ENCODE data around the gene GNG5. TPM values are rescaled to one million over a fixed set of nuclear protein-coding genes. Genes with fewer than 3 reads are reported as not detected.
A peak's percentile ranks its signal among the peaks of the same experiment; 100 is the strongest.

The GNG5 gene
- total RNA-seq, 1 donor from 2014 or later: 95.3 TPM

- DNase-seq (ENCODE audit: extremely low spot score in 2 of 2): no peak
- intact Hi-C loops (cut with DNase I): loop anchor here (10.0 kb wide), 1 partner anchor 750 kb away; the partner anchor contains the start of gene C1orf52
- peak overlapping the region; percentile 62 to 90 for H3K4me3 ChIP-seq
- H3K27me3 ChIP-seq: no peaks in the 10 kb centered on the region
- H3K4me1 ChIP-seq: peaks cover 37% of the 10 kb centered on the region
- peak overlapping the region; percentile 95 for H3K27ac ChIP-seq
- H3K9me3 ChIP-seq: no peaks in the 10 kb centered on the region
- no peaks in the 10 kb centered on the region for H3K36me3 ChIP-seq
- TF ChIP-seq, protein P1, sequence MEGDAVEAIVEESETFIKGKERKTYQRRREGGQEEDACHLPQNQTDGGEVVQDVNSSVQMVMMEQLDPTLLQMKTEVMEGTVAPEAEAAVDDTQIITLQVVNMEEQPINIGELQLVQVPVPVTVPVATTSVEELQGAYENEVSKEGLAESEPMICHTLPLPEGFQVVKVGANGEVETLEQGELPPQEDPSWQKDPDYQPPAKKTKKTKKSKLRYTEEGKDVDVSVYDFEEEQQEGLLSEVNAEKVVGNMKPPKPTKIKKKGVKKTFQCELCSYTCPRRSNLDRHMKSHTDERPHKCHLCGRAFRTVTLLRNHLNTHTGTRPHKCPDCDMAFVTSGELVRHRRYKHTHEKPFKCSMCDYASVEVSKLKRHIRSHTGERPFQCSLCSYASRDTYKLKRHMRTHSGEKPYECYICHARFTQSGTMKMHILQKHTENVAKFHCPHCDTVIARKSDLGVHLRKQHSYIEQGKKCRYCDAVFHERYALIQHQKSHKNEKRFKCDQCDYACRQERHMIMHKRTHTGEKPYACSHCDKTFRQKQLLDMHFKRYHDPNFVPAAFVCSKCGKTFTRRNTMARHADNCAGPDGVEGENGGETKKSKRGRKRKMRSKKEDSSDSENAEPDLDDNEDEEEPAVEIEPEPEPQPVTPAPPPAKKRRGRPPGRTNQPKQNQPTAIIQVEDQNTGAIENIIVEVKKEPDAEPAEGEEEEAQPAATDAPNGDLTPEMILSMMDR (IDR thresholded peaks at IDR 0.05): no peak
- TF ChIP-seq POLR2AphosphoS5 (IDR thresholded peaks at IDR 0.05; ENCODE audit: insufficient read depth in 1 of 2, low read depth in 1 of 2) (no peak), POLR2A (IDR thresholded peaks at IDR 0.05) (no peak)
These were observed 1.5 kb downstream of the GNG5 start for GRCh38 chr1:84504580-84505492.

DNA sequence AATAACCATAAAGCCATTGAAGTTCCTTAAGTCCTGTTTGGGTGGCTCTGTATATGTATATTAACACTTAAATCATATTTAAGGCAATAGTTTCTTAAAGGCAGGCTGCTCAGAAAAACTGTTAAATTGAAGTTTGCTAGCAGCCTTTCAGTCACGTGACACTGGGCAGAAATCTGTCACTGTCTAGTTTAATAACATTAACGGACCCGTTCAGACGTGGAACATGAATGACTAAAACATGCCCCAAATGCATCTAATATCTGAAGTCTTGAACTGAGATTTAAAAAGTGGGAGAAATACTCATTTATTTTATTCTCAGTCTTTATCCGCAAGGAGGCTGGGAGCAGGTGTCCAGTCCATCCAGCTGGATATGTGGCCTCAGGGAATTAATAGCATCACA is 3.5 kb downstream of the GNG5 start:
- Histone ChIP-seq H3K4me1 (peaks cover 37% of the 10 kb centered on the region), H3K9me3 (no peaks in the 10 kb centered on the region), H3K27me3 (no peaks in the 10 kb centered on the region), H3K4me3 (no peak overlapping the region), H3K27ac (no peak overlapping the region), H3K36me3 (peaks cover 0 to 4% of the 10 kb centered on the region in 2 donors)
- TF ChIP-seq POLR2A (IDR thresholded peaks at IDR 0.05) (no peak), POLR2AphosphoS5 (IDR thresholded peaks at IDR 0.05; ENCODE audit: insufficient read depth in 1 of 2, low read depth in 1 of 2) (no peak)
- TF ChIP-seq, protein P1 (IDR thresholded peaks at IDR 0.05): no peak
- intact Hi-C loops (cut with DNase I): loop anchor here (10.0 kb wide), 1 partner anchor 752 kb away; the partner anchor contains the start of gene C1orf52
- no peak for DNase-seq (ENCODE audit: extremely low spot score in 2 of 2)

GRCh38 chr1:84497631-84498275 is 8.6 kb downstream of the GNG5 start:
- H3K27me3 ChIP-seq: no peaks in the 10 kb centered on the region
- no peak for TF ChIP-seq POLR2A (IDR thresholded peaks at IDR 0.05)
- TF ChIP-seq POLR2AphosphoS5 (IDR thresholded peaks at IDR 0.05; ENCODE audit: insufficient read depth in 1 of 2, low read depth in 1 of 2): no peak
- TF ChIP-seq, protein P1 (IDR thresholded peaks at IDR 0.05): no peak
- peaks cover 8% of the 10 kb centered on the region for H3K4me1 ChIP-seq
- no peak for DNase-seq (ENCODE audit: extremely low spot score in 2 of 2)
- no peak overlapping the region for H3K27ac ChIP-seq
- H3K36me3 ChIP-seq: peaks cover 0 to 45% of the 10 kb centered on the region in 2 donors
- intact Hi-C loops (cut with DNase I): no loop called here
- no peaks in the 10 kb centered on the region for H3K9me3 ChIP-seq
- H3K4me3 ChIP-seq: no peak overlapping the region

DNA sequence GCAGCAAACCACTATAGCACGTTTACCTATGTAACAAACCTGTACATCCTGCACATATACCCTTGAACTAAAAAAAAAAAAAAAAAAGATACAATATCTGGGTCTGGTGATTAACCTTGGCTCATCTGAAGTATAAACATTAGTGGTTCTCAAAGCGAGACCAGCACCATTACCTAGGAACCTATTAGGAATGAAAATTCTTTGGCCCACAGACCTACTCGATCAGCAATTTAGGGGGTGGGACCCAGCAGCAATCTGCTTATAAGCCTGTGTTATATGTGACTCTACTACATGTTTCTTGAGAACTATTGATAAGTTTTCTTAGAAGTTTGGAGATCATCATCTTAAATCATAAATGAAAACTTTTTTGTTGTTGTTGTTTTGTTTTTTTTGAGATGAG is 9.9 kb downstream of the GNG5 start:
- H3K27ac ChIP-seq: no peak overlapping the region
- intact Hi-C loops (cut with DNase I): no loop called here
- TF ChIP-seq POLR2A (IDR thresholded peaks at IDR 0.05) (no peak), POLR2AphosphoS5 (IDR thresholded peaks at IDR 0.05; ENCODE audit: insufficient read depth in 1 of 2, low read depth in 1 of 2) (no peak)
- TF ChIP-seq, protein P1 (IDR thresholded peaks at IDR 0.05): no peak
- no peak overlapping the region for H3K4me3 ChIP-seq
- no peak for DNase-seq (ENCODE audit: extremely low spot score in 2 of 2)
- H3K27me3 ChIP-seq: no peaks in the 10 kb centered on the region
- H3K4me1 ChIP-seq: no peaks in the 10 kb centered on the region
- H3K36me3 ChIP-seq: peaks cover 0 to 57% of the 10 kb centered on the region in 2 donors
- no peaks in the 10 kb centered on the region for H3K9me3 ChIP-seq
